Cardiac muscle cell (in vitro differentiated cells and primary cell): ENCODE data around the gene PRDM5. TPM values are rescaled to one million over a fixed set of nuclear protein-coding genes. Genes with fewer than 3 reads are reported as not detected.

Experiments
- DNase-seq, 2 donors: peaks; one replicate each; pipeline versions ENCODE4 v3.0.0 to v3.0.0-alpha.2; 2010 to 2017; ENCODE audit warnings: low read depth in 1 of 2, low spot score in 1 of 2
- H3K27ac ChIP-seq: fragments of 200-600 bp; sonication (generic); 2 replicates; pipeline ENCODE4 v1.5.1; 2016
- H3K27me3 ChIP-seq: fragments of 200-600 bp; sonication (generic); 2 replicates; pipeline ENCODE4 v1.6.0; 2016; ENCODE audit warnings: control low read depth
- H3K36me3 ChIP-seq: fragments of 200-600 bp; sonication (generic); 2 replicates; pipeline ENCODE4 v1.5.1; 2016; ENCODE audit warnings: control low read depth
- H3K4me1 ChIP-seq: fragments of 200-600 bp; sonication (generic); 2 replicates; pipeline ENCODE4 v1.8.1; 2017; ENCODE audit warnings: low read depth, mild to moderate bottlenecking, mixed run types
- H3K4me3 ChIP-seq: fragments of 200-600 bp; sonication (generic); 2 replicates; pipeline ENCODE4 v1.5.1; 2016; ENCODE audit warnings: mild to moderate bottlenecking
- H3K9me3 ChIP-seq: fragments of 200-600 bp; sonication (generic); 2 replicates; pipeline ENCODE4 v1.5.1; 2017; ENCODE audit warnings: low read depth, mild to moderate bottlenecking, control low read depth
- polyA plus RNA-seq: library from polyadenylated mRNA; unstranded; fragments of >200 nt; fragmentation: Nextera tagmentation; extraction: Ambion mirVana; gene quantifications from 2 replicates; pipeline ENCODE4 v1.2.1, GENCODE V29; 2016
- total RNA-seq: library from RNA; depleted of rRNA; stranded (reverse); fragments of >200 nt; gene quantifications from 2 replicates; pipeline ENCODE4 v1.2.3, GENCODE V29; 2016
- TF ChIP-seq, protein P1 (sequence below): IDR thresholded peaks from 2 replicates; pipeline ENCODE4 v1.5.1; 2012; ENCODE audit warnings: low read depth, mild to moderate bottlenecking, low read length

Gene PRDM5
- total and polyA plus RNA-seq, 2 experiments from 2014 or later: 8.7 to 19.3 TPM

DNA sequence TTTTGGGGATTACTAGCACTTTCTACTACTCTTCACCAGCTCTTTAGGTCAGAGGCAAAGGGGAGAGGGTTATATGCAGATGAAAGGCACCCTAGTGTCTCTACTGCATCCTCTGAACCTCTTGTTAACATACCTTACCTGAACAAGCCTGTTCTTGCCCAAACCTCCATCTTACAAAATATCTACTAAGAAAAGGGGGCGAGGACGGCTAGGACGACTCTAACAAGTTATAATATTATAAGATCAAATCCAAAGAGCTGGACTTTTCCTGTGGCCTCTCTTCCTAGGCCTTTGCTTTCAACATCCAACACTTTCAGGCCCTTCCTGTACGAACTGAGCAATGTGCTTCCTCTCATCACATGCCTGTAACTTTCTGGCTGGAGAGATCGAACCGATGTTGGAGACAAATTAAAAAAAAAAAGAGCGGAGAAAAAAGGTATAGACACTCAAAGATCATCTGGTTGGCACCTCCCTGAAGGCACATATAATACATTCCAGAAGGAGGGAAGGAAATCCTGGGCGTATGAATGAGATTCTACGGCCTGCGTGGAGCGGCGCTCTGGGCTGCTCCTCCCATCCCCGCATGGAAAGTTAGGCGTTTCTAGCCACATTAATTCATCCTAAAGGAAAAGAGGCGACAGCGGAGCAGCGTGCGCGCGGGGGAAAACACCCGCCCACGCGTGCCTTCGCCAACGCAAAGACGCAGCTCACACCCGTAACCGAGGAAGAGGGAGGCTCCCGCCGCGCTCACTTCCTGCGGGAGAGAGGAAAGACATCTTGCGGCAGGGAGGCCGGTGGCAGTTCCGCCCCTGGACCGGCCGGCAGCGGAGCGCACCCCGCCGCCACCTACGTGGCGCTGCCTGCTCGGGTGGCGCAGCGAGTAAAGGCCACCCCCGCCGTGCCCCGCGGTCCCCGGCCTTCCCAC lies 808 bp downstream of the PRDM5 start:
- H3K4me1 ChIP-seq: peaks cover 16% of the 10 kb centered on the region
- no peaks in the 10 kb centered on the region for H3K9me3 ChIP-seq
- H3K4me3 ChIP-seq: peak overlapping the region; percentile 71
- DNase-seq: peak; percentile 71 to 83
- TF ChIP-seq, protein P1, sequence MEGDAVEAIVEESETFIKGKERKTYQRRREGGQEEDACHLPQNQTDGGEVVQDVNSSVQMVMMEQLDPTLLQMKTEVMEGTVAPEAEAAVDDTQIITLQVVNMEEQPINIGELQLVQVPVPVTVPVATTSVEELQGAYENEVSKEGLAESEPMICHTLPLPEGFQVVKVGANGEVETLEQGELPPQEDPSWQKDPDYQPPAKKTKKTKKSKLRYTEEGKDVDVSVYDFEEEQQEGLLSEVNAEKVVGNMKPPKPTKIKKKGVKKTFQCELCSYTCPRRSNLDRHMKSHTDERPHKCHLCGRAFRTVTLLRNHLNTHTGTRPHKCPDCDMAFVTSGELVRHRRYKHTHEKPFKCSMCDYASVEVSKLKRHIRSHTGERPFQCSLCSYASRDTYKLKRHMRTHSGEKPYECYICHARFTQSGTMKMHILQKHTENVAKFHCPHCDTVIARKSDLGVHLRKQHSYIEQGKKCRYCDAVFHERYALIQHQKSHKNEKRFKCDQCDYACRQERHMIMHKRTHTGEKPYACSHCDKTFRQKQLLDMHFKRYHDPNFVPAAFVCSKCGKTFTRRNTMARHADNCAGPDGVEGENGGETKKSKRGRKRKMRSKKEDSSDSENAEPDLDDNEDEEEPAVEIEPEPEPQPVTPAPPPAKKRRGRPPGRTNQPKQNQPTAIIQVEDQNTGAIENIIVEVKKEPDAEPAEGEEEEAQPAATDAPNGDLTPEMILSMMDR: no peak
- peak overlapping the region; percentile 86 for H3K27ac ChIP-seq
- no peaks in the 10 kb centered on the region for H3K27me3 ChIP-seq
- H3K36me3 ChIP-seq: no peaks in the 10 kb centered on the region

DNA sequence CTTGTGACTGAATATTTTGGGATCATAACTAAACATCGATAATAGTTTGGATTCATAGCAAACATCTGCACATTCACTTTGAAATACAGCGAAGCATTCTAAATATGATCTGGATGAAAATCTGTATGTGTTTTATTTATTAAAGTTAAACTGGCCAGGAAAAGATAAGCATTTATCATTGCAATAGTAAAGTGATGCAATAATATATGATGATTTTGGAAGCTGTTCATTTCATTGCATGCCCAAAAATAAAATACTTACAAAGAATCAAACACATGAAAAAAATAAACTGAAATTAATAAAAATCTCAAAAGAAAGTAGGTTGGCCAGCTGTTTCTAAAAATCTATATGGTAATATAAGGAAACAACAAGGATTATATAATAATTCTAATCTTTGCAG lies 1.9 kb downstream of the PRDM5 start:
- Histone ChIP-seq H3K27me3 (no peaks in the 10 kb centered on the region), H3K27ac (no peak overlapping the region), H3K4me1 (peaks cover 17% of the 10 kb centered on the region), H3K36me3 (no peaks in the 10 kb centered on the region), H3K9me3 (no peaks in the 10 kb centered on the region), H3K4me3 (no peak overlapping the region)
- TF ChIP-seq, protein P1: no peak
- no peak for DNase-seq

DNA sequence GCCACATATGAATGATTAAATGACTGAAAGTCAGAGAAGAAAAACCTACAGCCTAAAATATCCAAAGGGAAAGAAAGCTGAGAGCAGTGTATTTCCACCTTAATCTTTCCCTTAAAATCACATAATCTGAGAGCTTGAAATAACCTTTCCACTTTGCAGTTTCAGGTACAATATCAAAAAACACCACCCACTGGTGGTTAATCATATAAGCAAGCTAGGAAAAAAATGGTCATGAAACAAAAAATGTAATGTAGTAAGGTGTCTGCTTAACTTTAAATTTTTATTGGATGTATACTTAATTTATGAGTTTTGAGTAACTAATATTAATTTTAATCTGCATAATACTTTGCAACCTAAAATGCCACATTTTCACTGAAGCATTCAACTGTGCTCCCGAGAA lies 3.2 kb downstream of the PRDM5 start:
- Histone ChIP-seq H3K9me3 (no peaks in the 10 kb centered on the region), H3K4me1 (peaks cover 17% of the 10 kb centered on the region), H3K27ac (no peak overlapping the region), H3K36me3 (no peaks in the 10 kb centered on the region), H3K27me3 (no peaks in the 10 kb centered on the region), H3K4me3 (no peak overlapping the region)
- no peak for DNase-seq
- TF ChIP-seq, protein P1: peak; percentile 15

DNA sequence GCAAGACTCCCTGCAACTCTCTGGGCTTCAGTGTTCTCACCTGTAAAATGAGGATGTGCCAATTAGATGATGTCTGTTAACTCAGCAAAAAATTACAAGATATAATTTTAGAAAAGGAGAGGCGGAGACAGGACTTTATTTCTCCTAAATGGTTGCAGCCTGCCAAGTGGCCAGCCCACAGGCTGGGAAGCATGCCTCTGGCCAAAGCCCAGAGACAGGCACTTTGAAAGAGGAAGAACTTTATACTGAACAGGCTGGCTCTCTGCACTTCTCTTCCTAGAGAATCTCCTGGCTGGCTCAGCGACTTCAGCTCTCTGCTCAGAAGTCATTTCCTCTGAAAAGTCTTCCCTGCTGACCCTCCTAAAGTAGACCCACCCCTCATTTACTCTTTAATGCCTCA lies 3.7 kb downstream of the PRDM5 start:
- Histone ChIP-seq H3K36me3 (no peaks in the 10 kb centered on the region), H3K9me3 (no peaks in the 10 kb centered on the region), H3K4me1 (peaks cover 17% of the 10 kb centered on the region), H3K27me3 (no peaks in the 10 kb centered on the region), H3K27ac (no peak overlapping the region), H3K4me3 (no peak overlapping the region)
- TF ChIP-seq, protein P1: no peak
- peak in 1 of 2 donors; percentile 33 for DNase-seq

DNA sequence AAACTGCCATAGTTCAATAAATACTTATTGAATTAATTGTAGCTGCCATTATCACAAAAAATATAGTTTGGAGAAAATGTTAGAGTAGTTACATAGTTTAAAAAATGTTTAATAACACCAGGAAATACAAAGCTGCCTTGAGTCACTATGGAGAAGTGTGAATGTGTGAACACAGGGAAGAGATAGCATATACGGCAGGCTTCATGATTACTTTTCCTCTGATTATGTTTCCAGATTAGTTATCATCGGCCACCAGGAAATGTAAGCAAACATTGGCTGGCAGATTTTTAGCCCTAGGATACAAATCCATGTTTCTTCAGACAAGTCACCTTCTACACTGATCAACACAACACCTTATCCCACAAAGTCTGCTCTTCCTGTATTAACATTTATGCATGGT lies 4.4 kb downstream of the PRDM5 start:
- Histone ChIP-seq H3K9me3 (no peaks in the 10 kb centered on the region), H3K4me3 (no peak overlapping the region), H3K36me3 (no peaks in the 10 kb centered on the region), H3K27ac (no peak overlapping the region), H3K27me3 (no peaks in the 10 kb centered on the region), H3K4me1 (peaks cover 15% of the 10 kb centered on the region)
- TF ChIP-seq, protein P1: no peak
- no peak for DNase-seq
